Measurements from ENCODE around the gene ACADVL. TPM values are rescaled to one million over a fixed set of nuclear protein-coding genes. Genes with fewer than 3 reads are reported as not detected.

ACADVL gene
- total RNA-seq, 1 experiment from 2014 or later, result 305 TPM

- TF ChIP-seq TCF7L2 (IDR thresholded peaks at IDR 0.05; ENCODE audit: low read depth, low read length), result no peak
- no peak for TF ChIP-seq CTCF (IDR thresholded peaks at IDR 0.05)
- TF ChIP-seq SIN3A (IDR thresholded peaks at IDR 0.05; ENCODE audit: borderline replicate concordance, insufficient read depth, low read depth, low read length), result no peak
- TF ChIP-seq POLR2AphosphoS5 (IDR thresholded peaks at IDR 0.05; ENCODE audit: low read depth, low read length), result no peak
- no peak for TF ChIP-seq REST (IDR thresholded peaks at IDR 0.05; ENCODE audit: insufficient read depth in 1 of 2, low read depth in 2 of 2, low read length in 1 of 2)
- no peak for DNase-seq (ENCODE audit: low read depth, low spot score)
- Histone ChIP-seq H3K36me3 (ENCODE audit: control insufficient read depth, insufficient read depth, low read length) (peaks cover 5% of the 10 kb centered on the region; the same call in 1 of the 2 replicates), H3K9me3 (ENCODE audit: control insufficient read depth, insufficient read depth, low read depth, low read length) (no peaks in the 10 kb centered on the region), H3K4me3 (ENCODE audit: low read depth in 2 of 2, low read length in 2 of 2) (peak overlapping the region; percentile 73 to 78), H3K4me1 (ENCODE audit: control insufficient read depth, insufficient read depth, low read length) (peaks cover 53% of the 10 kb centered on the region), H3K27ac (ENCODE audit: low read length) (peak overlapping the region; percentile 95), H3K27me3 (ENCODE audit: control insufficient read depth, insufficient read depth, low read length) (no peaks in the 10 kb centered on the region)
- in situ Hi-C loops (cut with HindIII; ENCODE audit: low pct_unique_long_range_greater_than_20kb, low sequenced_read_pairs), result no loop called here
- intact Hi-C loops (cut with micrococcal nuclease; ENCODE audit: unreplicated experiment), result no loop called here
- CTCF ChIA-PET, result interaction anchor here (0.6 kb wide), 1 partner anchor 153 kb away, joined by 4 read pairs; no protein-coding TSS in a partner anchor
- BruUV-seq (replicated peaks), result no TSS peak
- POLR2A ChIA-PET, result interaction anchor here (0.6 to 0.8 kb wide), 2 partner anchors 103 to 176 kb away, joined by 3 to 4 read pairs; no protein-coding TSS in a partner anchor
- no peak for ATAC-seq
Observed at GRCh38 chr17:7219229-7219811, 418 bp upstream of the ACADVL start.

- POLR2A ChIA-PET, result interaction anchor here (0.6 kb wide), 1 partner anchor 37 kb away, joined by 3 read pairs; no protein-coding TSS in a partner anchor
Observed at GRCh38 chr17:7220593-7221277, 997 bp downstream of the ACADVL start.

More at GRCh38 chr17:7220593-7221277, 997 bp downstream of the ACADVL start:
- in situ Hi-C loops (cut with HindIII; ENCODE audit: low pct_unique_long_range_greater_than_20kb, low sequenced_read_pairs) (no loop called here), intact Hi-C loops (cut with micrococcal nuclease; ENCODE audit: unreplicated experiment) (no loop called here)
- TF ChIP-seq CTCF (IDR thresholded peaks at IDR 0.05) (peak; percentile 83; the same call in 1 of the 2 replicates), REST (IDR thresholded peaks at IDR 0.05; ENCODE audit: insufficient read depth in 1 of 2, low read depth in 2 of 2, low read length in 1 of 2) (no peak), POLR2AphosphoS5 (IDR thresholded peaks at IDR 0.05; ENCODE audit: low read depth, low read length) (peak; percentile 79)
- Histone ChIP-seq H3K4me1 (ENCODE audit: control insufficient read depth, insufficient read depth, low read length) (peaks cover 65% of the 10 kb centered on the region), H3K27me3 (ENCODE audit: control insufficient read depth, insufficient read depth, low read length) (no peaks in the 10 kb centered on the region), H3K36me3 (ENCODE audit: control insufficient read depth, insufficient read depth, low read length) (peaks cover 5% of the 10 kb centered on the region; the same call in 1 of the 2 replicates), H3K9me3 (ENCODE audit: control insufficient read depth, insufficient read depth, low read depth, low read length) (no peaks in the 10 kb centered on the region), H3K4me3 (ENCODE audit: low read depth in 2 of 2, low read length in 2 of 2) (peak overlapping the region; percentile 73 to 78), H3K27ac (ENCODE audit: low read length) (peak overlapping the region; percentile 95)
- CTCF ChIA-PET, result interaction anchor here (0.5 to 1.2 kb wide), 4 partner anchors 16 to 175 kb away, joined by 3 to 4 read pairs (median 4); no protein-coding TSS in a partner anchor
- peak; percentile 47 for ATAC-seq
- no peak for DNase-seq (ENCODE audit: low read depth, low spot score)
- BruUV-seq (replicated peaks), result no TSS peak
